NCI-H1436 (cell line): ENCODE measurements around the gene CALY.
"Not testable (repeated sequence)": the region's sequence is repeated elsewhere in the genome, so short reads cannot be mapped to it uniquely, and the experiment has no call there.

Source experiments
- DNase-seq: peaks from one replicate; lab custom pipeline; 2025; lab: John Stamatoyannopoulos, UW

Gene CALY

DNA sequence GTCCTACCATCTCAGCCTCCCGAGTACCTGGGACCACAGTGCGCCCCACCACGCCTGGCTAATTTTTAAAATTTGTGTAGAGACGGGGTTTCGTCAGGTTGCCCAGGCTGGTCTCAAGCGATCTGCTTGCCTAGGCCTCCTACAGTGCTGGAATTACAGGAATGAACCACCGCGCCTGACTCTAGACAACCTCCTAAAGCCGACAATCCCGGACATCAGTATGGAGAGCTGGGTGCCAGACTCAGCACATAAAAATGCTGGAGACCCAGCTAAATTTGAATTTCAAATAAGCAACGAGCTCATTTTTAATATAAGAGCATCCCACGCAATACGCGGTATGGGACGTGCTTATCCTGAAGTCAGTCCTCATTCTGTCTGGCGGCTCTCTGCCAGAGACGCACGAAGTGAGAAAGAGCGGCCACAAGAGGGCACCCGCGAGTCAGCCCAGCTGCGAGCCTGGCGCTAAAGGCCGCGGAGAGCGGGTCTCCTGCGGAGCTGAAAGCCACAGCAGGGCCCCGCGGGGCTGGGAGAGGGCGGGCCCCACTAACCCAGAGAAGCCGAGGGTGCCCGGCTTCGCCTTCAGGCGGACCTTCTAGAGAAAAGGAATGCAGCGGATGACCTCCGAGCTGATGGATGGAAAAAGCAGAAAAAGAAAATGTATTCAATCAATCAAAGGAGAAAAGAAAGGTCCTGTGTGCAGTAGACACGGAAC lies 7.0 kb downstream of the CALY start:
- peak; percentile 94 for DNase-seq

DNA sequence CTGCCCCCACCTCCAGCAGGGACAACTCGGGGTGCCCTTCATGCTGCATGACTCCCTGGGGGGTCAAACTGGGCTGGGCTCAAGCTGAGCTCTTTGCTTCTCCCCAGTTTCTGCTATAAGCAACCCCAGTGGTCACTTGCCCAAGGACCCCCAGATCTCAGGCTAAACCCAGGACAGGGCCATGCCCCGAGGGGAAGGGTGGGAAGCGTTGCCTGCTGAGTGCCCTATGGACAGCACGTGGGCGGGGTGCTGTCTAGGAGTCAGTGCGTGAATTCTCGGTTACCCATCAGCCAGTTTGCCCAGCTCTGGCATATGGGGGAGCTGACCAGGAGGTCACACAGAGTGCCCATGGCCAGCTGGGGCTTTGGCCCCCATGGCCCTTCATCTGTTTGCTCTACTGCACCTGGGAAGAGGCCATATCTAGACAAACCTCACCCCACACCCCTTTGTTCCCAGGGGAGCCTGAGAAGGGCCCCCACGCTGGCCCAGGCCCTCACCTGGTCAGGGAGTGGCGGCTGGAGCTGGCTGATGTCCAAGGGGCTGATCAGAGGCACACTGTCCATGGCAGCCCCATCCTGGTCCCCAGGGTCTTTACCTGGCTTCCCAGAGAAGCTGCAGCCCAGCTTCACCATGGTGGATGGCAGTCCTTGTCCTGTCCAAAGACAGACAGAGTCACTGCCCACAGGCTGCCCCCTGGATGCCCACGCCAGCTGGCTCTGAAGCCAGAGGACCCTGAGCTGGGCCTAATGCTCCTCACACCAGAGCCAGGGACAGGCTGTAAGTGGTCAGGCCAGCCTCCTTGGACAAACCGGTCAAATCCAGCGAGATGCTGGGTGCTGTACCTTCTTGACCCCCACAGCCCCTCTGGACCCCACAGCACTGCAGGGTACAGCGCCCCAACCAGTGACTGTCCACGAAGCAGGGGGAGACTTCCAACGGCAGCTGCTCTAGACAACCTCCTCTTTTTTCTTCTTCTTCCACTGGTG lies 8.0 kb downstream of the CALY start:
- DNase-seq, result no peak

DNA sequence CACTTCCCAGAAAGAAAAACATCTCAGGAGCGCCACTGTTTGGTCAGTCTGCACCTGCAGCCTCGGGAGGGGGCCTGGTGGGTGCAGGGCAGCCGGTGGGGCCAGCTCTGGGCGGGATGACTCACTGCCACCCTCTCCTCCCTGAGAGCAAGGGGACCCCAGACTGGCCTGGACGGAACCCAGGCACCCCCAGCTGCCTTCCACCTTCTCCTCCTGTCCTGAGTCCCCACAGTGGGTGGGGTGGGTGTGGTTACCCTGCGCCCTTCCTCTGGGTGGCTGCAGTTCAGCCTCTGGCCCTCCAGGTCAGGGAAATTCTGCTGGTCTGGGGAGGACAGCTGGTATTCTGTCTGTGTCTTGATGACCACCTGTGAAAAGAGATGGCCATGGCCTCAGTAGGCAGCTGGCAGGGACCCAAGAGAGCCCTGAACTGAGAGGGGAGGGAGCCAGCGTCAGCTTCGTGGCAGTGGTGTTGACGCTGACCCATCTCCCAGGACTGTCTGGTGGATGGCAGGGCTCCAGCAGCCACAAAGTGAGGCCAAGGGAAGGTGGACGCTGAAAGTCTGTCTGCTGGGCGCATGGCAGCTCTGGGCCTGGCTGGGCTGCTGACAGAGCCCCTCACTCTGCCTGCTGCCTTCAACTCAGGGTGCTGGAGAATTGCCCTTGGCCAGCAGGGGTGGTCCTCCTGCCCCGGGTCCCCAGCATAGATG lies 8.9 kb downstream of the CALY start:
- DNase-seq, result no peak

DNA sequence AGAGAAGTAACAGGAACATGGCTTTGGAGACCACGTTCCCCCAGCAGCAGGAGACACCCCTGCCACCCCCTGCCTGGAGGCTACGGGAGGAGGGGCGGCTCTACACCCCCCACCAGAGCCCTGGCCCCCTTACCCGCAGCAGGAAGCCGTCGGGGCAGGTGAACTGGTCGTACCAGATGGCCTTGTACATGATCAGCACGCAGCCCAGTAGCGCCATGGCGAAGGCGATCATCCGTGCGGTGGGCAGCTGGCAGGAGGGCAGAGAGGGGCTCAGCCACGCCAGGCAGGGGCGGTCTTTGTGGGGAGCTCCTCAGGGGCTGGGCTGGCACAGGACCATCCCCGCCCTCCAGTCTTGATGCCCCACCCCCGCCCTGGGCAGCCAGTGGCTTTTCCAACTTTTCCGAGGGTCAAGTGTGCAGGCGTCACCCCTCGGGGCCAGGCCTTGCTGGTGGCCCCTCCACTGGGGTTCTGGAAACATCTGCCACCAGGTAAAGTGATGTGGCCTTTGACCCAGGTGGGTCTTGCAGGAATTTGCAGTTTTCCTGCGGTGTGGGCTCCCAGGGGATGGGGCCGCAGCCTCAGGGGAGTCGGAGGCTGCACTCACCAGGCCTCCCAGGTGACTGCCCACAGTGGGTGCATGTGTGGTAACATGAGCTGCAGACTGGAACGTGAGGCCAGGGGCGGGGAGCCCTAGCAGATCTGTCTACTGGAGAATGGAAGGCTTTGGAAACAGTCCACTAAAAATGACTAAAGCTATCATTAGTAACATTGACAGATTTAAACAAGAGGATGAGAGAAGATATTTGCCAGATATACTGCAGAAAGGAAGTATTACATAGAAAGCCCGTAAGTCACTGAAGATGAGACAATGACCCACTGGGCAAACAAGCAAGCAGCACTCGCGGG lies 9.7 kb downstream of the CALY start:
- DNase-seq, result no peak

DNA sequence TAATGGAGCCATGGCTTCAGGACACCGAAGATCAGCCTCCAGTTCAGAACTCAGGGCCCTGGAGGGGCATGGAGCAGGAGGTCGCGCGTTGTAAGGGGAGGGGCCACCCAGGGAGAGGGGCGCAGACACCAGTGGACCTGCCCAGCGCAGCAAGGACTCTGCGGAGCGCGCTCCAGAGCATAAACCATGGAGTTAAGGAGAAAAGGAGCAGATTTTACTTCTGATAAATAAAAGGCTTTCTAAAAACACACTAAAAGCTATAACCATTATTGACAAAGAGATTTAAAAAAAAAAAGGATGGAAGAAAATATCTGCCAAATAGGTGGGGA lies 10.5 kb downstream of the CALY start:
- DNase-seq, result no peak

DNA sequence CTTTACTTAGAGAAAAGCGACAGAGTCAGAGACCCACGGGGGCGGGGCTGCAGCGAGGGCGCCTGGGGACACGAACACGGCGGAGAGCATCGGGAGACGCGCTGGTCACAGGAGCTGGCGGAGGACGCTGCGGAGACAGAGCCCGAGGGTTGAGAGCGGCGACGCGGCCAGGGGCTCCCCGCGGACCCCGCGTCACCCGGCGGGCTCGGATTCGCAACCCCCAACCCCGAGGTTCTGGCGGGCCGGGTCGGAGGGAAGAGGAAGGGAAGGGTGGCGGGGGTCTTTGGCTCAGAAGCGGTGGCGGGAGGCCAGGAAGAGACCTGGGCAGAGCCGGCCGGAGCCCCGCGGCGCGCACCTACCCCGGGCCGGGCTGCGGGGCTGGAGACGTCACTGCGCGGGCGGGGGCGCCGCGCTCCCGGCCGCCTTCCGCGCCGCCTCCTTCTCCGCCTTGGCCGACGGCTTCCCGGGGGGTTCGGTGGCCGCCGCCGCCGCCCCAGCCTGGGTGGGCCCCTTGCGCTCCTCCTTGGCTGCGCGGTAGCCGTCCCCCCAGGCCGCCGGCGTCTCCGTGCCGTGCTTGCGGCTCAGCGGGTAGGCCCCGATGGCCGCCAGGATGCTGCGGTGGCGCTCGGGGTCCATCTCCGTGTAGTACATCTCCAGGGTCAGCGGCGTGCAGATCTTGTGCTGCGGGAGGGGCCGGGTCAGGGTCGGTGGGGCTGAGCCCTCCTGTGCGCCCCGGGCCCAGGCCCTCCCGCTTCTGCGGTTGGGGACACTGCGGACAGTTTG lies 11.1 kb downstream of the CALY start:
- DNase-seq, result no peak

DNA sequence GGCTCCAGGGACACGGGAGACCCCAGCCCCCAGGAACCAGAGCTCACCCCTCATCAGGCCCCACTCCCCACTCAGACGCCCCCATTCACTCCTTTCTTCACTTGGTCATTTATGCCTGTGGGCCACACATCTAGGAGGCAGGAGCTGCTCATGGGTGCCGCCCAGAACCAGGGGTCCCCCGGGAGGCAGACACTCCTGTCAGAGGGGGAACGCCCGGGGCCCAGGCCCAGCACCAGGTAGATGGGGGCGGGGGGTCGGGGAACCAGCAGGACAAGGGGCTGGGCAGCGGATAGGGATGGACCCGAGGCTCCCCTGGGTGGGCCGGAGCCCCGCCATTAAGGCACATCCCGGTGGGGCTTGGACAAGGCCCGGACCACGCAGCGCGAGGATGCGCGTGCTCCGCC lies 11.8 kb downstream of the CALY start:
- peak; percentile 63 for DNase-seq

DNA sequence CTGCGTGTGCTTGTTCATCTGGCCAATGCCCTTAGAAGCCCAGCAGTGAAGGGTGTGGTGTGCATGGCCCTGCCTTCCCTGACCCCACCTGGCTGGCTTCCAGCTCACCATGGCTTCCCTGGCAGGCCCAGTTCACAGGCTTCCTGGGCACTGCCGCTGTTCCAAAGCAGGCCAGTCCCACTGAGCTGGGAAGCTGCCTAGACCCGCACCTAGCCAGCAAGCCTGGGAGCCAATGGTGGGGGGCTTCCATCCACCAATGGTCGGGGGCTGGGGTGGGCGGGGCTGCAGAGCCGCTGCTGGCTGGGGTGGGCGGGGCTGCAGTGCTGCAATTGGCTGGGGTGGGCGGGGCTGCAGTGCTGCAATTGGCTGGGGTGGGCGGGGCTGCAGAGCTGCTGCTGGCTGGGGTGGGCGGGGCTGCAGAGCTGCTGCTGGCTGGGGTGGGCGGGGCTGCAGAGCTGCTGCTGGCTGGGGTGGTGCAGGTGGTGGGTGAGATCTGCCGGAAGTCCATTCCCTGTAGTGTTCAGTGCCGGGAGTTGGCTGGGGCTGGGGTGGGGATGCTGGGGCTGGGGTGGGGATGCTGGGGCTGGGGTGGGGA lies 12.4 kb downstream of the CALY start:
- DNase-seq, result peak; percentile 84

DNA sequence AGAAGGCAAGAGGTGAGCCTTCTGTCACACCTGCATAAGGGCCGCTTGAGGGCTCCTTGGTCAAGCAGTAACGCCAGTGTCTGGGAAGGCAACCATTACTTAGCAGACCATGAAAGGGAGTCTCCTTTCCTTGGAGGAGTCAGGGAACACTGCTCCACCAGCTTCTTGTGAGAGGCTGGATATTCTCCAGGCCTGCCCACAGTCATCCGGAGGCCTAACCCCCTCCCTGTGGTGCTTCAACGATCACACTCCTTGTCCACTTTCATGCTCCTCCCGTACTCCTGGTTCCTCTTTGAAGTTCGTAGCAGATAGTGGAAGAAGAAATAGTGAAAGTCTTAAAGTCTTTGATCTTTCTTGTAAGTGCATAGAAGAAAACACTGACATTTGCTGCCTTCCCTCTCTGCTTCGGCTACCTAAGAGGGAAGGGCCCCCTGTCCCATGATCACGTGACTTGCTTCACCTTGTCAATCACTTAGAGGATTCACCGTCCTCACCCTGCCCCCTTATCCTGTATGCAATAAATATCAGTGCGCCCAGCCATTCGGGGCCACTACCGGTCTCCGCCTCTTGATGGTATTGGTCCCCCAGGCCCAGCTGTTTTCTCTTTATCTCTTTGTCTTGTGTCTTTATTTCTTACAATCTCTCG lies 14.5 kb downstream of the CALY start:
- not testable (repeated sequence) for DNase-seq

DNA sequence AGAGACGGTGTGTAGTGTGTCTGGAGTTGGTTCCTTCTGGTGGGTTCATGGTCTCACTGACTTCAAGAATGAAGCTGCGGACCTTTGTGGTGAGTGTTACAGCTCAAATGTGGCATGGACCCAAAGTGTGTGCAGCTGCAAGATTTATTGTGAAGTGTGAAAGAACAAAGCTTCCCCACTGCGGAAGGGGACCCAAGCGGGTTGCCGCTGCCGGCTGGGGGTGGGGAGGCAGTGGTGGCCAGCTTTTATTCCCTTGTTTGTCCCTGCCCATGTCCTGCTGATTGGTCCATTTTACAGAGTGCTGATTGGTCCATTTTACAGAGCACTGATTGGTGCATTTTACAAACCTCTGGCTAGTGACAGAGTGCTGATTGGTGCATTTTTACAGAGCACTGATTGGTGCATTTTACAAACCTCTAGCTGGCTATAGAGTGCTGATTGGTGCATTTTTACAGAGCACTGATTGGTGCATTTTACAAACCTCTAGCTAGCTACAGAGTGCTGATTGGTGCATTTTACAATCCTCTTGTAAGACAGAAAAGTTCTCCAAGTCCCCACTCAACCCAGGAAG lies 15.8 kb downstream of the CALY start:
- DNase-seq, result not testable (repeated sequence)

DNA sequence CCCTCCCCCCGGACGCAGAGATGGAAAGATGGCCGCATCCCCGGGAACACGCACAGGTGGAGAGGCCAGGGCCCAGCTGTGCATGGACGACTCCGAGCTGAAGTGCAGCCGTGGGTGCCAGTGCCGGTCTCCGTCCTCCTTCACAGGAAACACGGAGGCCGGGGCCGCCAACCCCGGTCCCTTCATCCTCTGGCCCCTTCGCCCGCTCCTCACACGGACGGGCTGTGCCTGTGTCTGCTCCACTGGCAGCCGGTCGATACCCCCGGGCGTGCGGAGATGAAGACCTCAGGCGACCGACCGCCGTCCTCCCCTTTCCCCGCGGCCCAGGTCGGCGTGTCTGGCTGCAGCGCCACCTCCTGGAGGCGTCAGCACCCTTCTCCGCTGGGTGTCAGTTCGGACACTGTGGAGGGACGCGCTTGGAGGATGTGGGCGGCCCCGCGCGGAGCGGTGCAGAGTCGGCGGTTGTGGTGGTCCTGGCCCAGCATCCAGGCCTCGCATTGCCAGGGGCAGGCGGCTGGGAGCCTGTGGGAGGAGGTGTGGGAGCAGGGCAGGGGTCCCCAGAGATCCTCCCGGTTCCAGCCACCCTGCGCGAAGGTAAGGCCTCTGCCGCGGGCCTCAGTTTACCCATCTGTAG lies 18.1 kb downstream of the CALY start:
- DNase-seq, result peak; percentile 76

DNA sequence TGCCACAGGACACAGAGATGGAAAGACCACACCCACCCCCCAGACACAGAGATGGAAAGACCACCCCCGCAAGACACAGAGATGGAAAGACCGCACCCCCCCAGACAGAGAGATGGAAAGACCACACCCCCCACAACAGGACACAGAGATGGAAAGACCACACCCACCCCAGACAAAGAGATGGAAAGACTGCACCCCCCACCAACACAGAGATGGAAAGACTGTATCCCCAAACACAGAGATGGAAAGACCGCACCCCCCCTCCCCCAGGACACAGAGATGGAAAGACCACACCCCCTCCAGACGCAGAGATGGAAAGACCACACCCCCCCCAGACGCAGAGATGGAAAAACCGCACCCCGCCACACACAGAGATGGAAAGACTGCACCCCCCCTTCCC lies 20.0 kb downstream of the CALY start:
- no peak for DNase-seq

DNA sequence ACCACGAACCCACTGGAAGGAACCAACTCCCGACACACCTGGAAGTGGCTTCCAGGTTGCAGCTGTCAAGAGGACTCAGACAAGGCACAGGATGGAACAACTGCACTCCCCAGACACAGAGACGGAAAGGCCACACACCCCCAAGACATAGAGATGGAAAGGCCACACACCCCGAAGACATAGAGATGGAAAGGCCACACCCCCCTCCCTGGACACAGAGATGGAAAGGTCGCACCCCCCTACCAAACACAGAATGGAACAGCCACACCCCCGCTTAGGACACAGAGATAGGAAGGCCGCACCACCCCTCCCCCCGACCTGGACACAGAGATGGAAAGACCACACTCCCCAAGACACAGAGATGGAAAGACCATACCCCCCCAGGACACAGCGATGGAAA lies 20.4 kb downstream of the CALY start:
- DNase-seq, result no peak

DNA sequence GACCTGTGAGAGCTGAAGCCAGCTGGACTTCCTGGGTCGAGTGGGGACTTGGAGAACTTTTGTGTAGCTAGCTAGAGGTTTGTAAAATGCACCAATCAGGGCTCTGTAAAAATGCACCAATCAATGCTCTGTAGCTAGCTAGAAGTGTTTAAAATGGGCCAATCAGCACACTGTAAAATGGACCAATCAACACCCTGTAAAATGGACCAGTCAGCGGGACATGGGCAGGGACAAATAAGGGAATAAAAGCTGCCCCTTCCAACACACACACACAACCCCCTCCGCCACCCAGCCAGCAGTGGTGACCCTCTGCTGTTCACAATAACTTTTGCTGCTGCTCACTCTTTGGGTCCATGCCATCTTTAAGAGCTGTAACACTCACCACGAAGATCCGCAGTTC lies 20.8 kb downstream of the CALY start:
- no peak for DNase-seq

DNA sequence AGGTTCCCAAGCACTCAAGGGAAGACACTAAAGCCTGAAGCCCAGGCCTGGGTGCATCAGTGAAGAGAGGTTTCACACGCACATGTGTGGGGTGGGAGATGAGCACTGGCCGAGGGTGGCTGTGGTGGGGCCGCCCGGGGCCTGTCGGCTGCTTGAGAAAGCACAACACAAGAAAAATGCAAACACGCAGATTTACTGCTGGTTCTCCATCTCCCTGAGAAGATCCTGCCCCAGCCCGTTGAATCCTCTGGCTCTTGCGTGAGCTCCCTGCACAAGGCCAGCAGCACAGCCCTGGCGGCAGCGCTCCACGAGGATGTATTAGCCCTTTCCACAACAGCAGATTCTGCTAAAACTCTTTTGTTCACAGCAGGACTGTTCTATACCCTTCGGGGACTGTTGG lies 21.8 kb downstream of the CALY start:
- DNase-seq, result no peak

DNA sequence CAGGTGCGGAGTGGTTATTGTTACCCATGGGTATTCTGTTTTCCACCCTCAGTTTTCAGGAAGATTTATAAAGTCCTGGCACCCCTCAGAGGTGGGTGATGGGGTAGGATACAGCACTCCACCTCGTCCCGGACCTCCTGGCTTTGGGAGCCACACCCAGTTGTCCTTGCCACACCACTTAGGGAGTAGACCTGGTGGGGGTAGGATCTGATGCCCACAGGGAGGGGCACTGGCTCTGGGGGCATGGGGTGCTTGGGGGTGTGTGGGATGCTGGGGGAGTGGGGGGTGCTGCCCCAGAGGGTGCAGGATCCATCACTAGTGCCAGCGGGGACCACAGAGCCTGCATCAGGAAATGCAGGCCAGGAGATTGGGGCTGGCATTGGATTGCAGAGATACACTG lies 23.5 kb downstream of the CALY start:
- DNase-seq, result no peak

DNA sequence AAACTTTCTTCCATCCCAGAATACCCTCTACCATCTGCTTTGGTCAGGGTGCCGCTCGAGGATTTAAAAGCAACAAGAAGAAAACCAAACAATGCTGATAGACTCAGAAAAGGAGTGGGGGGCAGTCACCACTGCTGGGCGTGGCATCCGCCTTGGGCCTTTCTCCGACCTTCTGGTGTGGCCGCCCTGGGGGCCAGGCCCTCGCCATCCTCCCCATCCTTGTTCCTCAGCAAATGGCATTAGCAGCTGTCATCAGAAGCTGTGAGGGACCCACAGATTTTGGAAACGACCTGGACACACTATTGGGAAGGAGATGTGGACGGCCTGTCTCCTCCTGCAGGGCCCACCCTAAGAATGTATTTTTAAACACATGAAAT lies 23.9 kb downstream of the CALY start:
- DNase-seq, result no peak

DNA sequence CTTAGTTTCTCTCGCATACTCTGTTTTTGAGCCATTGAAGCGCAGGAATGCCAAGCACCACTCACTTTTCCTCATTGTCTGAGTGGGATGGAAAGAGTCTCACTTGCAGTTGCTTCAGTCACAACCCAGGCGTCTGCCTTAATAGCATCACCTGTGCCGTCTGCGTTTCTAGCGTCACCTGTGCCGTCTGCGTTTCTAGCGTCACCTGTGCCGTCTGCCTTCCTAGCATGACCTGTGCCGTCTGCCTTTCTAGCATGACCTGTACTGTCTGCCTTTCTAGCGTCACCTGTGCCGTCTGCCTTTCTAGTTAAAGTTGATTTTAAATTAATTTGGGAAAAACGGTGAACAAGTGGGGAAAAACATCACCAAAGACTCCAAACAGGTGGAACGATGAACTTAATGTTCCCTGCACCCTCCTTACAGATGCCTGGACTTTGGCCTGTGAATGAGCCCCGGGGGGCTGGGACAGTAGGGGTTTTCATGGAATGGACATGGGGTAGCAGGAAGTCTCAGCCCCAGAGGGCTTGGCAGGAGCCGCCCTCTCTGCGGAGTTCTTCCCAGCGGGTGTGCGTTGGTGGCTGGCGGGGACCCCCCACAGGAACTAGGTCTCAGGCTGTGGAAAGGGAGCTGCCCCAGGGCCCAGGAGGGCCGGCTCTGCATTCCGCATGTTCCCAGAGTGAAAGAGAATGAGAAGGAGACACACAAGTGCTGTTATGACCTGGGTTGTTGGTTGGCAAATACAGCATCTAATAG lies 24.5 kb downstream of the CALY start:
- DNase-seq, result no peak
